Jurkat, Clone E6-1 (cell line): ENCODE measurements around the gene KIF26B.

ENCODE experiments used
- DNase-seq: peaks from one replicate; pipeline ENCODE4 v3.0.0-alpha.2; 2011; ENCODE audit warnings: low read depth, low spot score
- H3K4me3 ChIP-seq: 2 replicates; pipeline ENCODE4 v1.5.1; 2011; ENCODE audit warnings: mild to moderate bottlenecking, low read length, control low read depth, moderate library complexity

The KIF26B gene

DNA sequence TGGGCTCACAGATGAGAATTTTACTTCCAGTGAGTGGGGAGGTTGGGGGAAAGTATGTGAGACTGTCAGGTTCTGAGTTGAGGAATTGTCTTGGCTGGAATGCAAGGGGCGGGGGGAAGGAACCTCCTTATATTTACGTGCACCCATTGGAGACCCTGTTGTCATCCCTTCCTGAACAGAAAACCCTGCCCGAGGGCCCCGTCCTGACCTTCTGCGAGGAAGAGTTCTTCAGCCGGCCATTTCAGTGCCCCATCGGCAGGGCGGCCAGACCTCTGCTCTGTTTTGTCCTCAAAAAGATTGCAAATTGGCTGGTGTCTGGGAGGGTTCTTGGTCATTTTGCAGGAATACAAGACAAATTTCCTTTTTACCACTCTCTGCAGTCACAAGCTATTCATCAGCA, 7.1 kb downstream of the KIF26B start:
- no peak for DNase-seq
- no peak overlapping the region for H3K4me3 ChIP-seq

GRCh38 chr1:245166471-245166885, 11.7 kb downstream of the KIF26B start:
- DNase-seq, result no peak
- no peak overlapping the region for H3K4me3 ChIP-seq

DNA sequence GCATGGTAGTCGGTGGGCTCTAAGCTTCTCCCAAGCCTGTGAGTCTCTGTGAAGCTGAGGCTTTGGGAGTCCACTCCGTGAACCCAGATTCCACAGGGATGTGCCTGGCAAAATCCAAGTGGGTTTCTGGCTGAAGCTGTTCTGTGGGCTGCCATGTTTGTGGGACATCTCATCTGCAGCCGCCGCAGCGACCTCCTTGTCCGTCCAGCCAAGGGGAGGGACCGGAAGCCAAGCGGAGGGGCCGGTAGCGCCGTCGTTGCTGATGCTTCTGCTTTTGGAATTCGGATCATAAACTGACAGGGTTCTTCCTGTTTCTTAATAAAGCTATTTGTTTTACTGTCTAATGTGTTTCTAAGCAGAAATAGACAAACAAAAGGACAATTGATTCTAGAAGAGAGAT, 13.3 kb downstream of the KIF26B start:
- DNase-seq, result no peak
- H3K4me3 ChIP-seq, result no peak overlapping the region

DNA sequence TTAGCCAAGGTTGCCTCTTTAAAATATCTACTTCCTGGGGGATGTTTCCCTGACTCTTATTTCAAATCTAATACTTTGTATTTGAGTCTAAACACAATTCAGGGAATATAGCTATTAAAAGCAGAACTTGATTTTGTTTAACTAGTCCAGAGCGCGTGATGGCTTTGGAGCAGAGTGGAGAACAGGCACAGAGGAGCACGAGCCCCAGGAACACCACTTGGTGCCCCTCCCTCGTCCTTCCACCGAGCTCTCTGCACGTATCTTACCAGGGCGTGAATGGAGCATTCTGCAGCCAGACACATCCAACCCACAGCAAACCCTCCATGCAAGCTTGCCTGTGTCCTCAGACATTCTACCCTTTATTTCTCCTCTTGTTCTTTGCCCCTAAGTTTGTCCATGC, 14.1 kb downstream of the KIF26B start:
- no peak for DNase-seq
- H3K4me3 ChIP-seq, result no peak overlapping the region

- DNase-seq, result no peak
- no peak overlapping the region for H3K4me3 ChIP-seq
Observed at GRCh38 chr1:245169376-245169775, 14.6 kb downstream of the KIF26B start.

- H3K4me3 ChIP-seq, result no peak overlapping the region
- no peak for DNase-seq
Observed at GRCh38 chr1:245172026-245172425, 17.2 kb downstream of the KIF26B start.

GRCh38 chr1:245172829-245173228, 18.0 kb downstream of the KIF26B start:
- H3K4me3 ChIP-seq, result no peak overlapping the region
- no peak for DNase-seq

DNA sequence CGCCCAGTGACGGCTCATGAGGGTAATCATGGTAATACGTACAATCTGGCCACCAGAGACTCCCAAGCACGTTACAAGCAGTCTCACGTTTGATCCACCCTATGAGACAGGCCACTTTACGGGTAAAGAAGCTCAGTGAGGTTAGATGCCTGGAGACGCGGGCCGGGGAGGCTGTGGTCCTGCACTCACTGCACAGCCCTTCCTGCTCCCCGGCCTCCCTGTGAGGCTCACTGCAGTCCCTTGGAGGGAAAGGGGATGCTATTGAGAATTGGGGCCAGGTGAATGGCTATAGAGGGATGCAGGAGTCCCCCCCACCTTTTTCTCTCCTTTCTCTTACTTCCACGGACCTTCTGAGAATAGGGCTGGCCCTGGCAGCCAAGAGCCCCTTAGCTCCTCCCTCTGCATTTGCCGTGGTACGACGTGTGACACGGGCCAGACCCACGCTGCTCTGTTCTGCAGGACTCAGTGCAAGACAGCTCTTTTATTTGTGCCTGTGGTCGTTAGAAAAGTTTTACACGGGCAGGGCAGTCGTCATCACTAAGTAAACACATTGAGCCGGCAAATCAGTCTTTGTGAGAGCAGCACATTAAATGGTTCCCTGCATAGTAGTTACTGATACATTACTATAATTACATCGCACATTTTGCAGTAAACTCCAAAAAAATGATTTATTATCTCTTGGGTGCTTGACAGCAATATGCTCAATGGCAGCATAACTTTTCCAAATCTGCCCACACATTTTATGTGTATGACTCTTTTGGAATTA, 18.8 kb downstream of the KIF26B start:
- H3K4me3 ChIP-seq, result no peak overlapping the region
- DNase-seq, result no peak

GRCh38 chr1:245177071-245177900, 22.5 kb downstream of the KIF26B start:
- H3K4me3 ChIP-seq, result no peak overlapping the region
- no peak for DNase-seq

- no peak for DNase-seq
- no peak overlapping the region for H3K4me3 ChIP-seq
Observed at GRCh38 chr1:245179706-245180105, 24.9 kb downstream of the KIF26B start.

- no peak for DNase-seq
Observed at GRCh38 chr1:245180496-245181157, 25.8 kb downstream of the KIF26B start.

GRCh38 chr1:245181158-245181517, 26.4 kb downstream of the KIF26B start:
- H3K4me3 ChIP-seq, result no peak overlapping the region
- no peak for DNase-seq

More at GRCh38 chr1:245180496-245181157, 25.8 kb downstream of the KIF26B start:
- H3K4me3 ChIP-seq, result no peak overlapping the region

- no peak for DNase-seq
- H3K4me3 ChIP-seq, result no peak overlapping the region
Observed at GRCh38 chr1:245182028-245182427, 27.2 kb downstream of the KIF26B start.

DNA sequence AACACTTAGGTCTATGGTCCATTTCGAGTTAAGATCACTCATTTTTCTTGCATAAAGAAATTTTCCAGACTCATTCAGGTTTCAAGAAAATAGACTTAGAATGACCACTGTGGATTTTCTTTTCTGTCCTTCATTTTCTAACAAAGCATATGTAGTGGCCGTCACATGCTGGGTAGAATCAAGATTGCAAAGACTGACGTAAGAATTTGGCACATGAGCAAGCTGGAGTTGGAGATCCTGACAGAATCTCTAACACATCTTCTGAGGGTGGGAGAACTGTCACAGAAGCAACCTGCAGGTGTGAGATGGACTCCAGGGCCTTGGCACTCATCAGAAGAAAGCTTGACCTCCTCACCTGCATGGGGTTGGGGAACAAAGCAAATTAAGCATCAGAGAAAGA, 28.6 kb downstream of the KIF26B start:
- no peak for DNase-seq

GRCh38 chr1:245184779-245185178, 30.0 kb downstream of the KIF26B start:
- no peak for DNase-seq
- H3K4me3 ChIP-seq, result no peak overlapping the region

More for the DNA sequence above, 28.6 kb downstream of the KIF26B start:
- no peak overlapping the region for H3K4me3 ChIP-seq

- H3K4me3 ChIP-seq, result no peak overlapping the region
- DNase-seq, result no peak
Observed at GRCh38 chr1:245188403-245188802, 33.6 kb downstream of the KIF26B start.

- H3K4me3 ChIP-seq, result no peak overlapping the region
- DNase-seq, result no peak
Observed at GRCh38 chr1:245195398-245195797, 40.6 kb downstream of the KIF26B start.

- H3K4me3 ChIP-seq, result no peak overlapping the region
Observed at GRCh38 chr1:245197121-245197520, 42.3 kb downstream of the KIF26B start.

GRCh38 chr1:245197911-245198379, 43.2 kb downstream of the KIF26B start:
- no peak overlapping the region for H3K4me3 ChIP-seq
- DNase-seq, result no peak

More at GRCh38 chr1:245197121-245197520, 42.3 kb downstream of the KIF26B start:
- no peak for DNase-seq
